ENCODE data around the gene SORT1. TPM values are rescaled to one million over a fixed set of nuclear protein-coding genes. Genes with fewer than 3 reads are reported as not detected.

The SORT1 gene
- polyA plus RNA-seq (2012; rRNA removed): 8.5 and 13.7 TPM in 2 replicates
- polyA plus RNA-seq (2012; cell fraction: cytosol; rRNA removed): 11.2 and 12.1 TPM in 2 replicates
- 5.4 and 9.9 TPM in 2 replicates for polyA plus RNA-seq (2012; cell fraction: nucleus; rRNA removed)

DNA sequence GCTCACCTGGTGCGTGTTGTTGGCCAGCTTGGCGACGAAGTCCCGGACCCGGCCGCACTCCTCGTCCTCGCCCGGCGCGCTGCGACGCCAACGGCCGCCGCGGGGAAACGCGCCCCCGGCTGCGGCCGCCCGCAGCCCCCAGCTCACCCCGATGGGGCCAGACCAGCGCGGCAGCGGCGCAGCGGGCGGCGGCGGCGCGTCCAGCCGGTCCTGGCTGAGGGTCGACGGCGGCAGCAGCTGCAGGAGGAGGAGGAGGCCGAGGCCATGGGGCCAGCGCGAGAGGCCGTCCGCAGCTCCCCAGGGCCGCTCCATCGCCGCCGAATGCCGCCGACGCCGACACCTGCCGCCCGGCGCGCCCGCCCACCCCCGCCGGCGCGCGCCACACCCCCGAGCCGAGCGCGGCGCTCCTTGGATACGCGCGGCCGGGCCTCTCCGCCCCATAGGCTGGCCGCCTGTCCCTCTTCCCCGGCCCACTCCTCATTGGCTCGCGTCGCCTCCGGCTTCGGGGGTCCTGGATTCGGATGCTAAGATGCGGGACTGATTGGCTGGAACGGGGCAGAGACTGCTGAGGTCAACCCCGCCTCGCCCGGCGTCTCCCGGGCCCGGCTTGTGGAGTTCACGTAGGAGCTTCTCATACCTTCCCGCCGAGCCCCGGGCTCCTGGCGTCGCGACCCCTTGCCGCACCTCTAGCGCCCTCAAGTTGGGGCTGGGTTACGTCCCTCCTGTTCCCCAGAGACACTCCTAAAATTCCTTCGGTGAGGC, at the start of gene SORT1:
Gene SORT1, minus strand, starts transcription at position 338 of the 762 bp plus-strand sequence. Its CDS starts 26 bp downstream, at position 312.
- H3K79me2 ChIP-seq (ENCODE audit: insufficient read depth): peaks cover 26% of the 10 kb centered on the region
- H2AFZ ChIP-seq (ENCODE audit: low read depth): peak within 1 kb of the TSS; percentile 91
- H3K9me3 ChIP-seq: no peaks in the 10 kb centered on the region
- H3K9ac ChIP-seq: peak within 1 kb of the TSS; percentile 58
- peaks cover 14 to 19% of the 10 kb centered on the region in 2 experiments; a peak in 3 of 4 replicates for H3K4me1 ChIP-seq (ENCODE audit: control insufficient read depth in 1 of 2, insufficient read depth in 2 of 2, low read depth in 1 of 2, low read length in 1 of 2)
- peak; percentile 96 for DNase-seq
- H3K4me2 ChIP-seq: peak within 1 kb of the TSS; percentile 92
- ChIA-PET POLR2A (interaction anchor here (0.5 to 2.7 kb wide), 8 partner anchors 86 to 690 kb away, joined by 3 to 14 read pairs (median 3); partner anchors contain the start of genes ATXN7L2, CELSR2 and PSRC1), CTCF (interaction anchor here (1.0 to 14.6 kb wide), 28 partner anchors 8 to 562 kb away, joined by 3 to 252 read pairs (median 6); partner anchors contain the start of genes MYBPHL, PSMA5, PSRC1 and SARS1)
- WGBS (ENCODE audit: low lambda C conversion rate): 0% methylated on average over 3 of the region's 98 CpGs
- H4K20me1 ChIP-seq (ENCODE audit: insufficient read depth): no peaks in the 10 kb centered on the region
- no peaks in the 10 kb centered on the region for H3K9me2 ChIP-seq
- peaks cover 22% of the 10 kb centered on the region for H3F3A ChIP-seq (replicated peaks; ENCODE audit: insufficient read depth)
- peak within 1 kb of the TSS; percentile 39 to 82; a peak in 3 of 4 replicates for H3K27ac ChIP-seq (ENCODE audit: low read depth in 2 of 2, low read length in 1 of 2)
- H3K4me3 ChIP-seq (ENCODE audit: low read depth in 2 of 2, low read length in 1 of 2): peak within 1 kb of the TSS; percentile 72 to 88
- peaks cover 13 to 24% of the 10 kb centered on the region in 2 experiments for H3K36me3 ChIP-seq (replicated peaks in 1 of 2; ENCODE audit: control insufficient read depth in 1 of 2, insufficient read depth in 2 of 2, low read length in 1 of 2)
- H3K27me3 ChIP-seq (ENCODE audit: insufficient read depth): no peaks in the 10 kb centered on the region
- TF ChIP-seq GABPA (IDR thresholded peaks at IDR 0.05; ENCODE audit: low read depth): no peak
- TF ChIP-seq FOXM1 (IDR thresholded peaks at IDR 0.05; ENCODE audit: low read depth): no peak
- no peak for TF ChIP-seq MEF2A (IDR thresholded peaks at IDR 0.05; ENCODE audit: borderline replicate concordance, low read depth)
- peak; percentile 40; the same call in 1 of the 2 replicates for TF ChIP-seq POLR2AphosphoS5 (IDR thresholded peaks at IDR 0.05; ENCODE audit: low read depth, low read length)
- no peak for TF ChIP-seq NFIC (IDR thresholded peaks at IDR 0.05; ENCODE audit: borderline replicate concordance)
- peak; percentile 99 for TF ChIP-seq PBX3 (IDR thresholded peaks at IDR 0.05)
- no peak for TF ChIP-seq FOXJ3 (CRISPR knock-in tag; IDR thresholded peaks at IDR 0.05)
- TF ChIP-seq, protein P1, sequence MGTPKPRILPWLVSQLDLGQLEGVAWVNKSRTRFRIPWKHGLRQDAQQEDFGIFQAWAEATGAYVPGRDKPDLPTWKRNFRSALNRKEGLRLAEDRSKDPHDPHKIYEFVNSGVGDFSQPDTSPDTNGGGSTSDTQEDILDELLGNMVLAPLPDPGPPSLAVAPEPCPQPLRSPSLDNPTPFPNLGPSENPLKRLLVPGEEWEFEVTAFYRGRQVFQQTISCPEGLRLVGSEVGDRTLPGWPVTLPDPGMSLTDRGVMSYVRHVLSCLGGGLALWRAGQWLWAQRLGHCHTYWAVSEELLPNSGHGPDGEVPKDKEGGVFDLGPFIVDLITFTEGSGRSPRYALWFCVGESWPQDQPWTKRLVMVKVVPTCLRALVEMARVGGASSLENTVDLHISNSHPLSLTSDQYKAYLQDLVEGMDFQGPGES (IDR thresholded peaks at IDR 0.05; ENCODE audit: low read depth, low read length): peak; percentile 86
- no peak for TF ChIP-seq NRF1 (IDR thresholded peaks at IDR 0.05; ENCODE audit: low read depth, low read length)
- no peak for TF ChIP-seq FOSL2 (IDR thresholded peaks at IDR 0.05; ENCODE audit: borderline replicate concordance, low read depth)
- peak; percentile 82 for TF ChIP-seq RFX5 (IDR thresholded peaks at IDR 0.05; ENCODE audit: low read length)
- no peak for TF ChIP-seq YY1 (IDR thresholded peaks at IDR 0.05; ENCODE audit: low read depth)
- no peak; the same call in 1 of the 2 replicates for TF ChIP-seq RCOR1 (IDR thresholded peaks at IDR 0.05; ENCODE audit: low read length)
- no peak for TF ChIP-seq SIN3A (IDR thresholded peaks at IDR 0.05; ENCODE audit: borderline replicate concordance, low read depth, low read length)
- peak; percentile 33; the same call in 1 of the 2 replicates for TF ChIP-seq MXI1 (IDR thresholded peaks at IDR 0.05; ENCODE audit: low read depth, low read length)
- TF ChIP-seq CHD2 (IDR thresholded peaks at IDR 0.05; ENCODE audit: low read length, partially characterized antibody): peak; percentile 84
- no peak for TF ChIP-seq TCF12 (IDR thresholded peaks at IDR 0.05)
- no peak for TF ChIP-seq TEAD4 (IDR thresholded peaks at IDR 0.05; ENCODE audit: borderline replicate concordance, insufficient read depth)
- TF ChIP-seq JUND (IDR thresholded peaks at IDR 0.05): no peak
- no peak for TF ChIP-seq SMC3 (IDR thresholded peaks at IDR 0.05; ENCODE audit: low read depth, low read length)
- TF ChIP-seq RXRA (IDR thresholded peaks at IDR 0.05; ENCODE audit: borderline replicate concordance, low read depth): no peak
- TF ChIP-seq RAD21 (IDR thresholded peaks at IDR 0.05; ENCODE audit: low read length): no peak; the same call in 1 of the 2 replicates
- no peak for TF ChIP-seq TAF1 (IDR thresholded peaks at IDR 0.05; ENCODE audit: borderline replicate concordance, low read depth, low read length)
- TF ChIP-seq EP300 (IDR thresholded peaks at IDR 0.05; ENCODE audit: borderline replicate concordance in 1 of 2, low read depth in 1 of 2, low read length in 1 of 2): no peak
- TF ChIP-seq, protein P2, sequence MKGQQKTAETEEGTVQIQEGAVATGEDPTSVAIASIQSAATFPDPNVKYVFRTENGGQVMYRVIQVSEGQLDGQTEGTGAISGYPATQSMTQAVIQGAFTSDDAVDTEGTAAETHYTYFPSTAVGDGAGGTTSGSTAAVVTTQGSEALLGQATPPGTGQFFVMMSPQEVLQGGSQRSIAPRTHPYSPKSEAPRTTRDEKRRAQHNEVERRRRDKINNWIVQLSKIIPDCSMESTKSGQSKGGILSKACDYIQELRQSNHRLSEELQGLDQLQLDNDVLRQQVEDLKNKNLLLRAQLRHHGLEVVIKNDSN (IDR thresholded peaks at IDR 0.05; ENCODE audit: borderline replicate concordance, low read depth): no peak
- no peak for TF ChIP-seq ELF1 (IDR thresholded peaks at IDR 0.05)
- no peak for TF ChIP-seq ZBTB33 (IDR thresholded peaks at IDR 0.05; ENCODE audit: borderline replicate concordance, low read depth)
- TF ChIP-seq EZH2phosphoT487 (IDR thresholded peaks at IDR 0.05; ENCODE audit: borderline replicate concordance, low read depth): no peak
- no peak for TF ChIP-seq GATA2 (CRISPR knock-in tag; IDR thresholded peaks at IDR 0.05)
